ENCODE data around the gene RNF111. TPM values are rescaled to one million over a fixed set of nuclear protein-coding genes. Genes with fewer than 3 reads are reported as not detected.

RNF111 gene
- total and polyA plus RNA-seq, 2 of the 13 experiments (the other 11 are each of a cell fraction or from before 2014, with no cell fraction given), result 12.1 to 23.1 TPM

DNA sequence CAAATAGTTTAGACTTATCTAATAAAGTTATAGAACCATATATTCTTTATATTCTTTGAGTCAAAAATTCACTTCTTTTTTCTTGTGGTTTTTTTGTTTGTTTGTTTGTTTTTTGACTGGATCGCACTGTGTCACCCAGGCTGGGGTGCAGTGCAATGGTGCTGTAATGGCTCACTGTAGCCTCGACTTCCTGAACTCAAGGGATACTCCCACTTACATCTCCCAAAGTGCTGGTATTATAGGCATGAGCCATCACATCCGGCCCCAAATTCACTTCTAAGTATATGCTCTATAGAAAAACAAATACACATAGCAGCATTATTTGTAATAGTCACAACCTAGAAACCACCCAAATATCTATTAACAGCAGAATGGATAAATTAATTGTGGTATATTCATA is 40.3 kb upstream of the RNF111 start (continued):
- TF ChIP-seq, protein P1, sequence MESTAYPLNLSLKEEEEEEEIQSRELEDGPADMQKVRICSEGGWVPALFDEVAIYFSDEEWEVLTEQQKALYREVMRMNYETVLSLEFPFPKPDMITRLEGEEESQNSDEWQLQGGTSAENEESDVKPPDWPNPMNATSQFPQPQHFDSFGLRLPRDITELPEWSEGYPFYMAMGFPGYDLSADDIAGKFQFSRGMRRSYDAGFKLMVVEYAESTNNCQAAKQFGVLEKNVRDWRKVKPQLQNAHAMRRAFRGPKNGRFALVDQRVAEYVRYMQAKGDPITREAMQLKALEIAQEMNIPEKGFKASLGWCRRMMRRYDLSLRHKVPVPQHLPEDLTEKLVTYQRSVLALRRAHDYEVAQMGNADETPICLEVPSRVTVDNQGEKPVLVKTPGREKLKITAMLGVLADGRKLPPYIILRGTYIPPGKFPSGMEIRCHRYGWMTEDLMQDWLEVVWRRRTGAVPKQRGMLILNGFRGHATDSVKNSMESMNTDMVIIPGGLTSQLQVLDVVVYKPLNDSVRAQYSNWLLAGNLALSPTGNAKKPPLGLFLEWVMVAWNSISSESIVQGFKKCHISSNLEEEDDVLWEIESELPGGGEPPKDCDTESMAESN (CRISPR knock-in tag; conservative IDR thresholded peaks at IDR 0.05), result no peak
- TF ChIP-seq ZNF138 (CRISPR knock-in tag; IDR thresholded peaks at IDR 0.05; ENCODE audit: low read depth) (no peak), MAZ (IDR thresholded peaks at IDR 0.05; ENCODE audit: borderline replicate concordance, low read depth, low read length) (no peak), MAZ (CRISPR knock-in tag; IDR thresholded peaks at IDR 0.05; ENCODE audit: low read depth) (no peak), AHR (CRISPR knock-in tag; IDR thresholded peaks at IDR 0.05) (no peak), DNMT1 (CRISPR knock-in tag; IDR thresholded peaks at IDR 0.05) (no peak), MTF2 (CRISPR knock-in tag; IDR thresholded peaks at IDR 0.05; ENCODE audit: borderline replicate concordance) (no peak)
- TF ChIP-seq, protein P2, sequence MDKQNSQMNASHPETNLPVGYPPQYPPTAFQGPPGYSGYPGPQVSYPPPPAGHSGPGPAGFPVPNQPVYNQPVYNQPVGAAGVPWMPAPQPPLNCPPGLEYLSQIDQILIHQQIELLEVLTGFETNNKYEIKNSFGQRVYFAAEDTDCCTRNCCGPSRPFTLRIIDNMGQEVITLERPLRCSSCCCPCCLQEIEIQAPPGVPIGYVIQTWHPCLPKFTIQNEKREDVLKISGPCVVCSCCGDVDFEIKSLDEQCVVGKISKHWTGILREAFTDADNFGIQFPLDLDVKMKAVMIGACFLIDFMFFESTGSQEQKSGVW (CRISPR knock-in tag; IDR thresholded peaks at IDR 0.05; ENCODE audit: borderline replicate concordance), result no peak

DNA sequence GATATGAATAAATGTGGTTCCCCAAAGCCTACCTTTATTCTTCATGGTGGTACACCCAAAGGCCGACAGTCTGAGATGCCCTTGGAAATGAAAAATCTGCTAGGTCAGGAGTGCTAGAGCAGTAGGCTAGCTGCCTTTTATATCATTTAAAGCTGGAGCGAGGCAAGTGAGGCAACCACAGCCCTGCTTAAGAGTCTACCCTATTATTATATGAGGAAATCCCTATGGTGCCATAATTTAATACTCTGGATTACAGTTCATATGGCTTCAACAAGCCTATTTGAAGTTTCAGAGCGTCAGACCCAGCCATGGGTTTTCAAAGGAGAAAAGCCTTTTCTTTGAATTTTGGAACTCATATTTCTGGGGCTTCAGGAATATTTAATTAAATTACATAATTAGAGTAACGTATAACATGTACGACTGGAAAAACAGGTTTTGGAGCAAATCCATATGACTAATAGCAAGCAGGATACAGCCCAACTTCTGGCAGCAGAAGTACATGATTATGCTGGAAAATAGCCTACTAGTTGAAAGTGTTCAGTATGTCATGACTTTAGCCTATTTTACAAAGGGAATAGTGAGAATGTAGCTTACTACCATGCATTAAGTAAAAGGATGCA is 36.0 kb upstream of the RNF111 start:
- Histone ChIP-seq H3K27me3 (ENCODE audit: control insufficient read depth in 1 of 2, insufficient read depth in 2 of 2, low read length in 2 of 2) (peaks cover 2 to 6% of the 10 kb centered on the region in 2 experiments; a peak in 2 of 5 replicates), H4K20me1 (ENCODE audit: insufficient read depth, low read length) (no peaks in the 10 kb centered on the region), H2AFZ (ENCODE audit: low read length) (no peak overlapping the region), H3K79me2 (ENCODE audit: insufficient read depth, low read length) (no peaks in the 10 kb centered on the region), H3K4me3 (replicated peaks in 1 of 3; ENCODE audit: insufficient read depth in 1 of 3, low read depth in 2 of 3, low read length in 3 of 3) (no peak overlapping the region), H3K27ac (ENCODE audit: extremely low read length, insufficient read depth, low read length) (no peak overlapping the region), H3K9ac (ENCODE audit: insufficient read depth, low read depth, low read length) (no peak overlapping the region), H3K4me2 (ENCODE audit: low read depth, low read length) (no peak overlapping the region), H3K36me3 (replicated peaks in 1 of 2; ENCODE audit: control insufficient read depth in 1 of 2, insufficient read depth in 2 of 2, low read length in 2 of 2) (no peaks in the 10 kb centered on the region), H3K4me1 (ENCODE audit: insufficient read depth, low read length) (no peaks in the 10 kb centered on the region), H3K9me3 (ENCODE audit: low read length) (no peaks in the 10 kb centered on the region)
- intact Hi-C loops (cut with micrococcal nuclease; ENCODE audit: unreplicated experiment) (no loop called here), in situ Hi-C loops (cut with HindIII; ENCODE audit: extremely low pct_ligation_motif_present, low pct_unique_long_range_greater_than_20kb) (loop anchor here (10.0 kb wide), 1 partner anchor 543 kb away; no protein-coding TSS in a partner anchor)
- CTCF ChIA-PET (ENCODE audit: low intra/inter-chr PET ratio, low total read pairs), result no interaction called here
- no peak for FAIRE-seq
- 74% methylated on average over 5 of the region's 5 CpGs for whole genome bisulfite sequencing (ENCODE audit: low lambda C conversion rate)
- no peak for ATAC-seq
- POLR2A ChIA-PET, result no interaction called here
- no TSS peak for BruUV-seq (replicated peaks)
- TF ChIP-seq, protein P3, sequence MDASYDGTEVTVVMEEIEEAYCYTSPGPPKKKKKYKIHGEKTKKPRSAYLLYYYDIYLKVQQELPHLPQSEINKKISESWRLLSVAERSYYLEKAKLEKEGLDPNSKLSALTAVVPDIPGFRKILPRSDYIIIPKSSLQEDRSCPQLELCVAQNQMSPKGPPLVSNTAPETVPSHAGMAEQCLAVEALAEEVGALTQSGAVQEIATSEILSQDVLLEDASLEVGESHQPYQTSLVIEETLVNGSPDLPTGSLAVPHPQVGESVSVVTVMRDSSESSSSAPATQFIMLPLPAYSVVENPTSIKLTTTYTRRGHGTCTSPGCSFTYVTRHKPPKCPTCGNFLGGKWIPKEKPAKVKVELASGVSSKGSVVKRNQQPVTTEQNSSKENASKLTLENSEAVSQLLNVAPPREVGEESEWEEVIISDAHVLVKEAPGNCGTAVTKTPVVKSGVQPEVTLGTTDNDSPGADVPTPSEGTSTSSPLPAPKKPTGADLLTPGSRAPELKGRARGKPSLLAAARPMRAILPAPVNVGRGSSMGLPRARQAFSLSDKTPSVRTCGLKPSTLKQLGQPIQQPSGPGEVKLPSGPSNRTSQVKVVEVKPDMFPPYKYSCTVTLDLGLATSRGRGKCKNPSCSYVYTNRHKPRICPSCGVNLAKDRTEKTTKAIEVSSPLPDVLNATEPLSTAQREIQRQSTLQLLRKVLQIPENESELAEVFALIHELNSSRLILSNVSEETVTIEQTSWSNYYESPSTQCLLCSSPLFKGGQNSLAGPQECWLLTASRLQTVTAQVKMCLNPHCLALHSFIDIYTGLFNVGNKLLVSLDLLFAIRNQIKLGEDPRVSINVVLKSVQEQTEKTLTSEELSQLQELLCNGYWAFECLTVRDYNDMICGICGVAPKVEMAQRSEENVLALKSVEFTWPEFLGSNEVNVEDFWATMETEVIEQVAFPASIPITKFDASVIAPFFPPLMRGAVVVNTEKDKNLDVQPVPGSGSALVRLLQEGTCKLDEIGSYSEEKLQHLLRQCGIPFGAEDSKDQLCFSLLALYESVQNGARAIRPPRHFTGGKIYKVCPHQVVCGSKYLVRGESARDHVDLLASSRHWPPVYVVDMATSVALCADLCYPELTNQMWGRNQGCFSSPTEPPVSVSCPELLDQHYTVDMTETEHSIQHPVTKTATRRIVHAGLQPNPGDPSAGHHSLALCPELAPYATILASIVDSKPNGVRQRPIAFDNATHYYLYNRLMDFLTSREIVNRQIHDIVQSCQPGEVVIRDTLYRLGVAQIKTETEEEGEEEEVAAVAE (CRISPR knock-in tag; IDR thresholded peaks at IDR 0.05; ENCODE audit: borderline replicate concordance), result no peak
- TF ChIP-seq, protein P4, sequence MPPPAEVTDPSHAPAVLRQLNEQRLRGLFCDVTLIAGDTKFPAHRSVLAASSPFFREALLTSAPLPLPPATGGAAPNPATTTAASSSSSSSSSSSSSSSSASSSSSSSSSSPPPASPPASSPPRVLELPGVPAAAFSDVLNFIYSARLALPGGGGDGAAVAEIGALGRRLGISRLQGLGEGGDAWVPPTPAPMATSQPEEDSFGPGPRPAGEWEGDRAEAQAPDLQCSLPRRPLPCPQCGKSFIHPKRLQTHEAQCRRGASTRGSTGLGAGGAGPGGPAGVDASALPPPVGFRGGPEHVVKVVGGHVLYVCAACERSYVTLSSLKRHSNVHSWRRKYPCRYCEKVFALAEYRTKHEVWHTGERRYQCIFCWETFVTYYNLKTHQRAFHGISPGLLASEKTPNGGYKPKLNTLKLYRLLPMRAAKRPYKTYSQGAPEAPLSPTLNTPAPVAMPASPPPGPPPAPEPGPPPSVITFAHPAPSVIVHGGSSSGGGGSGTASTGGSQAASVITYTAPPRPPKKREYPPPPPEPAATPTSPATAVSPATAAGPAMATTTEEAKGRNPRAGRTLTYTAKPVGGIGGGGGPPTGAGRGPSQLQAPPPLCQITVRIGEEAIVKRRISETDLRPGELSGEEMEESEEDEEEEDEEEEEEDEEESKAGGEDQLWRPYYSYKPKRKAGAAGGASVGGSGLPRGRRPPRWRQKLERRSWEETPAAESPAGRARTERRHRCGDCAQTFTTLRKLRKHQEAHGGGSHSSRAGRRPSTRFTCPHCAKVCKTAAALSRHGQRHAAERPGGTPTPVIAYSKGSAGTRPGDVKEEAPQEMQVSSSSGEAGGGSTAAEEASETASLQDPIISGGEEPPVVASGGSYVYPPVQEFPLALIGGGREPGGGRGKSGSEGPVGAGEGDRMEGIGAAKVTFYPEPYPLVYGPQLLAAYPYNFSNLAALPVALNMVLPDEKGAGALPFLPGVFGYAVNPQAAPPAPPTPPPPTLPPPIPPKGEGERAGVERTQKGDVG (CRISPR knock-in tag; IDR thresholded peaks at IDR 0.05; ENCODE audit: borderline replicate concordance), result no peak
- no peak for TF ChIP-seq SP4 (CRISPR knock-in tag; IDR thresholded peaks at IDR 0.05)
- DNase-seq (ENCODE audit: low spot score), result no peak
